Raji (cell line): ENCODE measurements around the gene CHD9NB.

ENCODE experiments used
- POLR2A ChIP-seq: IDR thresholded peaks from 2 replicates; pipeline ENCODE4 v1.6.1; 2011; ENCODE audit warnings: low read depth, low read length, control low read depth; ENCODE audit not compliant: insufficient read depth

CHD9NB gene

GRCh38 chr16:53048139-53048915 lies 4.4 kb downstream of the CHD9NB start:
- TF ChIP-seq POLR2A: no peak

- TF ChIP-seq POLR2A: no peak
Measured at GRCh38 chr16:53045341-53046220, 7.1 kb downstream of the CHD9NB start.

GRCh38 chr16:53043986-53044601 lies 8.6 kb downstream of the CHD9NB start:
- TF ChIP-seq POLR2A: no peak

GRCh38 chr16:53043428-53043831 lies 9.3 kb downstream of the CHD9NB start:
- no peak for TF ChIP-seq POLR2A

GRCh38 chr16:53042235-53042701 lies 10.4 kb downstream of the CHD9NB start:
- TF ChIP-seq POLR2A: no peak

GRCh38 chr16:53041320-53042051 lies 11.2 kb downstream of the CHD9NB start:
- no peak for TF ChIP-seq POLR2A

GRCh38 chr16:53040788-53041187 lies 11.9 kb downstream of the CHD9NB start:
- no peak for TF ChIP-seq POLR2A

GRCh38 chr16:53036066-53036465 lies 16.6 kb downstream of the CHD9NB start:
- TF ChIP-seq POLR2A: no peak

- TF ChIP-seq POLR2A: no peak
Measured at GRCh38 chr16:53035176-53035942, 17.3 kb downstream of the CHD9NB start.

- no peak for TF ChIP-seq POLR2A
Measured at GRCh38 chr16:53034306-53034705, 18.4 kb downstream of the CHD9NB start.

- no peak for TF ChIP-seq POLR2A
Measured at GRCh38 chr16:53031323-53031942, 21.3 kb downstream of the CHD9NB start.

- no peak for TF ChIP-seq POLR2A
Measured at GRCh38 chr16:53029971-53030370, 22.7 kb downstream of the CHD9NB start.

- no peak for TF ChIP-seq POLR2A
Measured at GRCh38 chr16:53024045-53024444, 28.7 kb downstream of the CHD9NB start.

GRCh38 chr16:53022374-53022773 lies 30.3 kb downstream of the CHD9NB start:
- no peak for TF ChIP-seq POLR2A

- TF ChIP-seq POLR2A: no peak
Measured at GRCh38 chr16:53018834-53019416, 33.8 kb downstream of the CHD9NB start.
